Putamen (tissue), 1 donor: Measurements from ENCODE around the gene CYTL1.
A peak's percentile ranks its signal among the peaks of the same experiment; 100 is the strongest.
"Not testable (repeated sequence)": the region's sequence is repeated elsewhere in the genome, so short reads cannot be mapped to it uniquely, and the experiment has no call there.

ENCODE experiments used
- DNase-seq: peaks from one replicate; pipeline ENCODE4 v3.0.0-alpha.2; 2016; ENCODE audit warnings: low spot score

Gene CYTL1

DNA sequence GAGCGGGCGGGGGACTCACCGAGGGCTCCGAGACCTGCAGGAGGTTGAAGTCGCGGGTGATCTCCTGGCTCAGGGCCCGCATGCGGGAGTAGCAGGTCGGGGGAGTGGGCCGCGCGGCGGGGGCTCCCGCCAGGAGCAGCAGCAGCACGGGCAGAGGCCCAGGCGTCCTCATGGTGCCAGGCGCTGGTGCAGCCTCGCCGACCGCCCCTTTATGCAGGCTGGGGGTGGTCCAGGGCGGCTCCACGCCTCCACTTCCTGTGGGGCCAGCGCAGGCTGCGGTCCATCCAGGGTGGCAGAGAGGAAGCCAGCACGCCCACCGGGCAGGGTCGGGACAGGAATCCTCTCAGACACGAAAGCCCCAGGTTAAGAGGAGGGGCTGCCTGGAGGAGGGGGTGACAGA is at the start of gene CYTL1:
CYTL1 (minus strand) TSS at position 185 of the 400 bp plus-strand sequence; CDS start at position 172, 13 bp downstream.
- no peak for DNase-seq

GRCh38 chr4:5067908-5068307 is 48.6 kb upstream of the CYTL1 start:
- no peak for DNase-seq

GRCh38 chr4:5066968-5067367 is 47.7 kb upstream of the CYTL1 start:
- not testable (repeated sequence) for DNase-seq

DNA sequence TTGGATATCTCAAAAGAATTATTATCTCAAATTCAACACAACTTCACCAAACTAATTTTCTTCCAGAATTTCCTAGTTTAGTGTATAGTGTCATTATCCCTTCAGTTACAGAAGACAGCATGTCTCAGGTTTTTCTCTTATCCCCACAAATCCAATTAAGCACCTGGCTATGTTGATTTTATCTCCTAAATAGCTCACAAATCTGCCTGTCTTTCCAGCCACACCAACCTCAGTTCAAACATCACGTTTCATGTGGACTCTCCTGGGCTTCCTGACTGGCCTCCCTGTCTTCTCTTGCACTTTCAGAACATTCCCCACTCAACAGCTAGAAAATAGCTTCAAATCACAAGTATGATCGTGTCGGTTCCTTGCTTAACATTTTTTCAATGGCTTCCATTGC is 46.8 kb upstream of the CYTL1 start:
- no peak for DNase-seq

GRCh38 chr4:5055411-5055810 is 36.2 kb upstream of the CYTL1 start:
- DNase-seq = no peak

DNA sequence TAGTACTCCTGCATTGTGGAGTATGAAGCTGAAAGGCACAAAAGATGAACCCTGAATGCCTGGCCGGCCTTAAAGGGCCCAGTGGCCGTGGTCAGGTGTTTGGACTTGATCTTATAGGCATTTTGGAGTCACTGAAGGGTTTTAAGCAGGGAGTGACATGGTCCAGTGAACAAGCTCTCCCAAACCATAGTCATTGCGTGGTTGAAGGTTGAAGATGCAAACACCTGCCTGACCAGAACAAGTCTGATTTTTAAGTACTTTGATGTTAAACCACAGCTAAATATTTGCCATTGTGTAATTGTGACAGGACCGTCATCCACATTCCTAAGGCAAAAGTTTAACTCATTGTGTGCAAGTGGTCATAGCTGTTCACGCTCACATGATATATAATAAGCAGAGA is 35.3 kb upstream of the CYTL1 start:
- no peak for DNase-seq

DNA sequence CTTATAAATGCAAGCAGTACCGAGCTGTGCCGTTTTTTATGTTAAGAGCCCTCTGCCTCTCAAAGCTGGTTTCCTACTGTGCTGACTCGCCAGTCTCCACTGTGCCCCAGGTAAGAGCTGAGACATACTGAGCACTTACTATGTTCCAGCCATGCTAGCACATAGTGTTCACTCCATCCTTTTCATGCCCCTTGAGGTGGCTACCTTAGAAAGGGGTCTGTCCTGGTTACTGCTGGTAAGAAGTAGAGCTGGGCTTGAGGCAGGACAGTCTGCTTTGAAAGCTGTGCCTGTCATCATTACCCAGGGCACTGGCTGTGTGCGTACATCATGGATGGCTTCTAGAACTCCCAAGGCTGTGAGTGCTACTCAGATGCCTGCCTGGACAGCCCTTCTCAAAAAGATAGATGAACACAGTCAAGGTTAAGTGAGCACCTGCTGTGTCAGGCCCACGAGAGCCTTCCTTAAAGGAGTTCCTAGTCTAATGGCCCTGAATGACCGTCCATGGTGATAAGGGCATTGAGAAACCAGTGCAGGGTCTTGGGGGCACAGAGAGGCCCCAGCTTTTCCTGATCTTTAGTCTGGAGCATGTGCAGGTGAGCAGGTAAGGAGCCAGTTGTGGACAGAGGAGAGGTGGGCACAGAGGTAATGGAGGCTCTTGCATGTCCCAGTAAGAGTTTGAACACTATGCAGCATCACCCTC is 33.6 kb upstream of the CYTL1 start:
- DNase-seq = no peak

DNA sequence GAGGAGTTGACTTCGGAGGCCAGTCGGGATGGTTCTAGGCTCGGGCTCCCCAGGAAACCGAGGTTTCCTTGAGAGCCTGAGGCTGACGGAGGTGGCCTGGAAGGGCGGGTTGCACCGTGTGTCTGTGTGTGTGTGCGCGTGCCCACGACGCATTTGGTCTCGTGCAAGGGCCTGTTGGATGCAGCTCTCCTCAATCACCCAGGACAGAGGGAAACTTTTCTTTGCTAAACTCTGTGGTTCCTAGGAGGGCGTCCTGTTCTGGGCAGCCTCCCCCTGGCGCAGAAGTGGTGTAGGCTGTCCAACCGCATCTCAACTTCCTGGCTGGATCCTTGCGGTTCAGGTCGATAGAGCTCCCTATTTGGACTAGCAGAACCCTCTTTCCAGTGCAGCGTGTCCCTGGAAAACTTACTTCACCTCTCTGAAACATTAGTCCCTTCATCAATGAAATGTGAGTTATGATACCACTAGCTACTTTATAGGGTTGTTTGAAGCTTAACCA is 33.0 kb upstream of the CYTL1 start:
- DNase-seq = no peak

DNA sequence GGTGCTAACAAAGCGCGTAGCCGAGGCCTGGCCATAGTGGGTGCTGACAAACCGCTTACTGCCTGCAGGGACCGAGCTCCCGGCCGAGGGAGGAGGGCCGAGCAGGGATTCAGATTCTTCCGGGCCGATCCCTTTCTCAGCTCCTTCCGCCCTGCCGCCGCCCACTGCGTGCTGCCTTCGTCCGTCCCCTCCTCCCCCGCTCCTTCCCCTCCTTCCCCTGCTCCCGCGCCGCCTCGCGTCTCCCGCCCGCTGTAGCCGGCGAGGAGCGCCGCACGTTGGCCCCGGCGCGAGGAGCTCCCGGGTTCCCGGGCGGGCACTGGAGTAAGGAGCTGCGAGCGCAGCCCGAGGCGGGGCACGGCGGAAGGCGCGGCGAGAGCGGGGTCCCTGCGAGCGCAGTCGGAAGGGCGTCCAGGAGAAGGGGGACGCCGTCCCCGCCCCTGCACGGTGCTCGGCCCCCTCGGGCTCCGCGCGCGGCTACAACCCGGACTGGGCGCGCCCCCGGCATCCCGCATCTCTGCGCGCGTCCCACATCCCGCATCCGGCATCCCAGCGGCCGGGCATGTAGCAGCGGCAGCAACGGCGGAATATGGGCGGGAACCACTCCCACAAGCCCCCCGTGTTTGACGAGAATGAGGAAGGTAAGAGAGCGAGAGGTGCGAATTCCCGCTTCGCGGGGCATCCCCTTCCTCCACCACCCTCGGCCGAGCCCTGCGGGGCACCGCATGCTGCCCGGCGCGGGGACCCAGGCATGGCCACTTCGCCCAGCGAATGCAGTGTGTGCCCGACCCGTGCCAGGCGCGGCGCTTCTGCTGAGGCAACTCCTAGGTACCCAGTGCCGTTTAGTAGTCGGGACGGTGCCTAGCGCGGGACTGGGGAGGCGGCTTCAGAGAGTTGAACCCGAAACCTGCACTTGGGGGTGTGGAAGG is 32.3 kb upstream of the CYTL1 start, which contains the start of gene STK32B:
STK32B (plus strand) TSS at position 203 of the 926 bp plus-strand sequence.
- DNase-seq = peak; percentile 19

GRCh38 chr4:5050520-5051277 is 31.4 kb upstream of the CYTL1 start:
- peak; percentile 61 for DNase-seq

- no peak for DNase-seq
These were observed 29.5 kb upstream of the CYTL1 start for GRCh38 chr4:5048721-5049120.

GRCh38 chr4:5045097-5045496 is 25.8 kb upstream of the CYTL1 start:
- DNase-seq = peak; percentile 39

DNA sequence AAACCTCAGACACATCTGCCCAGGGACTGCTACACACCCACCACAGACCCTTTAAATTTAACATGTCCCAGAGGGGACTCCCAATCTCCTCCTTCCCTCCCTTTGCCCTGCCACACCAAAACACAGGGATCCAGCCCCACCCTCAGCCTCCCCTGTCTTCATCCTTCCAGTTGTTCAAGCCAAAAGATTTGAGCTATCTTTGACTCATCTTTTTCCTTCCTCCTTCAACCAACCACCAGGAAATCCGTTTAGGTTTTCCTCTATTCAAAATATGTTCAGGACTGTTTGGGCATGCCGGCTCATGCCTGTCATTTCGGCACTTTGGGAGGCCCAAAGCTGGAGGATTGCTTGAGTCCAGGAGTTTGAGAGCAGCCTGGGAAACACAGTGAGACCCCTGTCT is 25.1 kb upstream of the CYTL1 start:
- DNase-seq = no peak

- DNase-seq = no peak
These were observed 24.3 kb upstream of the CYTL1 start for GRCh38 chr4:5043579-5043978.

GRCh38 chr4:5041699-5042098 is 22.4 kb upstream of the CYTL1 start:
- DNase-seq = no peak

DNA sequence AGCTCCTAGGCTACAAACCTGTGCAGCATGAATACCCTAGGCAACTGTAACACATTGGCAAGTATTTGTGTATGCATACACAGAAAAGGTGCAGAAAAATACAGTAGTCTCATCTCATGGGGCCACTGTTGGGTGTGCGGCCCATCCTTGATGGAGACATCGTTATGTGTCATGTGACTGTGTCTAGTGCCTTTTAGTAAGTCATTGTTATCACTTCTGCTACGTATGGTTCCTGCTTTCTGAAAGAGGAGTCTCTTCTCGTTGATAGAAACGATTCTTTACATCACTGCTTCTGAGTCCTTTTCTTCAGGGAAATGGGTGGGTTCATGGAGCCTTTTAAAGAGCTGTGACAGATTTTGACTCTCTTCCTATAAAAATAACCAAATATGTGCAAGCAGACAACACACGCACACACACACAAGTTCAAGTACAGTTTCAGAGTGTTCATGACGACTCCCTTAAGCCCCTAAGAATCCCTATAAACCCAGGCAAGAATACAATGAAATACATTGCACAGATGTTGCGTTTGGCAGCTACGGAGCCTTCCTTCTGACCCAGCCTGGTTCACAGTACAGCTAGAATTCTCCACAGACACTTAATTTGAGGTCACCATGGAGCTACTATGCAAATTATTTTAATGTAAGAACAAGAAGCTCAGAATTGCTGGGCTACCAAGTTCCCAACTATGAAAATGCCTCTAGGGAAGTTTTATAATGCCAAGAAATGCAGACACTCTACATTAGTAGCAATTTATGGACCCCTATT is 21.8 kb upstream of the CYTL1 start:
- DNase-seq = no peak

DNA sequence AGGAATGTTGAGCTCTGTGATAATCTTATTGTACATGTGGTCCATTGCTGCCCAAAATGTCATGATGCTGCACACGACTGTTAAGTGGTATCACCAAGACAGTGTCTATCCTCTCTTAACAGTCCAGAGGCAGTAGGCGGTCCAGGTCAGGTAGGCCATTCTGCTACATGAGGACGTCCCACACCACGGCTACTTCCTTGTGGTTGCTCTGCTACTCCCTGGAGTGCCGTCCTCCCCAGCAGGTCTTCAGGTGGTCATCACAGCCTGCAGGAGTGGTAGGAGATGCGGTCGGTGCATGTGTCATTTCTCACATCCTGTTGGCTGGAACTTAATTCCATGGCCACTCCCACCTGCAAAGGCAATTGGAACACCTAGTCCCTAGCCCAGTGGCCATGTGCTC is 20.5 kb upstream of the CYTL1 start:
- no peak for DNase-seq

DNA sequence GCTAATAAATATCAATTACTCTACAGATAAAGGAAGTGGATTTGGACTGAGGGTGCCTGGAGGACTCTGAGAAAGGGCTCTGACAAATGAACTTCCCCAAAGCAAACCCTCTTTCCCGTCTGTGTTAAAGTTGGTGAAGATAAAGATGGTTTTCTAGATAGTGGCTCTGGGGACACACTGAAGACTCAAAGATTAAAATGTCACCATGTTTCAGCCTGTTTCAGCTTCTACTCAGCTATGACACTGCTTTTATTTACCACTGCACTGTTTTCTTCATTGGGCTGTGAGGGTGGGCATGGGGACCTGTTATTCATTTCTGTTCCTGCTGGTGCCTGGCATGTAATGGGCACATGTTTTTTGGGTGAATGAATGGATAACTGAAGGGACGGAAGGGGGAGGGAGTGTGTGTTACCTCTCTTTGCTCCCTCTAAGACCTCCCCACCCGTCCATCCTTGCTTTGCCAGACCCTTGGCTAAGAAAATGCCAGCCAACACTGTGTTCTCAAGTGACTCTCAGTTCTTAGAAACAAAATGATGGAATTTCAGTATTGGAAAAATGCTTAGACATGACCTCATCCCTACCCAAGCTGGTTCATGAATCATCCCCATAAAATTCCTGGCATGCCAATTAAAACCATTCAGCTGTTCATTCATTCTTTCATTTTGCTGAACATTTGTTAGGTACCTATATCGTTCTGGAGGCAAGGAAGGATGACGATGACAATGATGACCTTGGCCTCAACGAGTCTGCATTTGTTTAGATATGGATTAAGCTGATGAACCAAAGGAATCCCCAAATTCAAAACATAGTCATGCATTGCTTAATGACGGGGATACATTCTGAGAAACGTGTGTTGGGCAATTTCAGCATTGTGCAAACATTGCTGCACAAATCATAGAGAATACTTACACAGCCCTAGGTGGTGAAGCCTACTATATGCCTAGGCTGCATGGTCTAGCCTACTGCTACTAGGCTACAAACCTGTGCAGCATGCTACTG is 18.6 kb upstream of the CYTL1 start:
- DNase-seq = no peak

- no peak for DNase-seq
These were observed 17.0 kb upstream of the CYTL1 start for GRCh38 chr4:5036239-5036638.

DNA sequence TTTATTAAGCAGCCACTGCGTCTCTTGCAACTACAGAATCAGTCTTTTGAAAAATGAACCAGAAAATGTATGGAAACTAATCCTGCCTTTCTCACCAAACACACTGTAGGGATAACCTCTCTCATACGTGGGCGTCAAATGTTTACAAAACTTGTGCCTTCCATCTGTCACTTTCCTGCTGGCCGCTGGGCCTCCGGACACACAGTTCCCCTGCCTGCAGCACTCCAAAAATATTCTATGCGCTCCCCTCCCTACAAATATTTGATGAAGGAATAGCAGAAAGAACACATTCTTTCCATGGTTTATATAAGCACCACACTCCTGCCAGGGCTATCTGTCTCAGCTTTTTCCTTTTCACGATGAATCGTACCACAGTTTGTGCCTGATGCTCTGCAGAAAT is 14.9 kb upstream of the CYTL1 start:
- DNase-seq = no peak
